Suprapubic skin (tissue), 4 donors: ENCODE data around the gene TMEM170B. TPM values are rescaled to one million over a fixed set of nuclear protein-coding genes. Genes with fewer than 3 reads are reported as not detected.

ENCODE experiments used
- DNase-seq, 2 donors: peaks; one replicate each; pipeline ENCODE4 v3.0.0-alpha.2; 2019; ENCODE audit warnings: low spot score in 2 of 2
- H3K27ac ChIP-seq: fragments of 200-600 bp; sonication (generic); one replicate; pipeline ENCODE4 v1.5.1; 2019
- H3K27me3 ChIP-seq: fragments of 200-600 bp; sonication (generic); one replicate; pipeline ENCODE4 v1.5.1; 2019
- H3K36me3 ChIP-seq: fragments of 200-600 bp; sonication (generic); one replicate; pipeline ENCODE4 v1.5.1; 2019
- H3K4me1 ChIP-seq: fragments of 200-600 bp; sonication (generic); one replicate; pipeline ENCODE4 v1.5.1; 2019
- H3K4me3 ChIP-seq: fragments of 200-600 bp; sonication (generic); one replicate; pipeline ENCODE4 v1.5.1; 2019; ENCODE audit warnings: mild to moderate bottlenecking
- H3K9me3 ChIP-seq: fragments of 200-600 bp; sonication (generic); one replicate; pipeline ENCODE4 v1.5.1; 2019
- EP300 ChIP-seq: sonication (generic); formaldehyde crosslinking; IDR thresholded peaks from one replicate; pipeline ENCODE4 v1.6.1; 2017; ENCODE audit warnings: antibody characterized with exemption
- POLR2A ChIP-seq, 2 donors: fragments of 450-650 bp; IDR thresholded peaks; one replicate each; pipeline ENCODE4 v1.6.1; 2017; ENCODE audit warnings: antibody characterized with exemption in 2 of 2, mild to moderate bottlenecking in 2 of 2, moderate library complexity in 2 of 2
- POLR2AphosphoS5 ChIP-seq, 3 donors: sonication (generic); formaldehyde crosslinking; IDR thresholded peaks; one replicate each; pipeline ENCODE4 v1.6.1; 2017; ENCODE audit warnings: antibody characterized with exemption in 3 of 3
- WGBS: methylation state at CpG from one replicate; pipeline ENCODE4 v1.1.5; 2018; 5-methylcytosine and 5-hydroxymethylcytosine counted together
- total RNA-seq, 4 donors: library from RNA; depleted of rRNA; stranded (reverse); fragments of >200 nt; gene quantifications; one replicate each; pipeline ENCODE4 v1.1.0, GENCODE V29; 2016
- TF ChIP-seq, protein P1 (sequence below), 2 donors: fragments of 200-600 bp in 1 of 2; fragments of 450-650 bp in 1 of 2; sonication (generic) in 1 of 2; IDR thresholded peaks; one replicate each; pipeline ENCODE4 v1.5.1; 2016 to 2019; ENCODE audit warnings: antibody characterized with exemption in 2 of 2, mild to moderate bottlenecking in 1 of 2, moderate library complexity in 1 of 2

Gene TMEM170B
- total RNA-seq, 4 donors from 2014 or later, result 1.1 to 1.7 (median 1.2) TPM

DNA sequence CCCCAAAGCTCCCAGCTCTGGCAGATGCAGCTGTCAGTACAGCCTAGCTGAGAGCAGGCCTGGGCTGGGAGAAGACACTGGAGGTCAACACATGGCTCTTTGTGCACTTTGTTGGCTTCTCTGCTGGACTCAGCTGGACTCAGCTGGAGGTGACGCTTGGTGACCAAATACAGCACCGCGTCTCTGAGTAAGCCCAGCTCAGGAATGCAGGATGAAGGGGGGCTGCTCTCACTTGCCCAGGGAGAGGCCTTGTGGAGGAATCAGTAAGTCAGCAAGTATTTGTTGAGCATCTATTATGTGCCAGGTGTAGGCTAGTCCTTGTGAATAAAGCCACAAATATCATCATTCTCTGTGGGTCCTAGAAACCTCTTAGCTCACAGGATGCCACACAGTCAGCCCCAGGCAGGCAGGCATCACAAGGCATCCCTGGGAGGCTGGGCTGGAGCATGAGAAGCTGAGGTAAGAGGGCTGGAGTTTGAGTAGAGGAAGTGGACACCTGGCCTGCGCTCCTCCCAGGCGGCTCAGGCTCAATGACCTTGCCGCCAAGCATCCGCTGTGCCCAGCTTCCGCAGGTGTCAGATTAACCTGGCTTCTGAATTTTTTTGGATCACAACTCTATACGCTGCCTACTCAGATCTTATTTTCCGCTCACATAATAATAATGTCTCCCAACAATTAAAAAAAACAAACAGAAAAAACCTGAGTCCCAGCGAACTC, 95.4 kb downstream of the TMEM170B start:
- Histone ChIP-seq H3K4me1 (no peaks in the 10 kb centered on the region), H3K36me3 (no peaks in the 10 kb centered on the region), H3K27ac (no peak overlapping the region), H3K27me3 (no peaks in the 10 kb centered on the region), H3K4me3 (no peak overlapping the region), H3K9me3 (no peaks in the 10 kb centered on the region)
- DNase-seq, result no peak
- WGBS, result 93% methylated on average over 11 of the region's 11 CpGs
- no peak for TF ChIP-seq POLR2A (IDR thresholded peaks at IDR 0.05)
- TF ChIP-seq EP300, result no peak
- no peak for TF ChIP-seq POLR2AphosphoS5 (IDR thresholded peaks at IDR 0.05)
- TF ChIP-seq, protein P1, sequence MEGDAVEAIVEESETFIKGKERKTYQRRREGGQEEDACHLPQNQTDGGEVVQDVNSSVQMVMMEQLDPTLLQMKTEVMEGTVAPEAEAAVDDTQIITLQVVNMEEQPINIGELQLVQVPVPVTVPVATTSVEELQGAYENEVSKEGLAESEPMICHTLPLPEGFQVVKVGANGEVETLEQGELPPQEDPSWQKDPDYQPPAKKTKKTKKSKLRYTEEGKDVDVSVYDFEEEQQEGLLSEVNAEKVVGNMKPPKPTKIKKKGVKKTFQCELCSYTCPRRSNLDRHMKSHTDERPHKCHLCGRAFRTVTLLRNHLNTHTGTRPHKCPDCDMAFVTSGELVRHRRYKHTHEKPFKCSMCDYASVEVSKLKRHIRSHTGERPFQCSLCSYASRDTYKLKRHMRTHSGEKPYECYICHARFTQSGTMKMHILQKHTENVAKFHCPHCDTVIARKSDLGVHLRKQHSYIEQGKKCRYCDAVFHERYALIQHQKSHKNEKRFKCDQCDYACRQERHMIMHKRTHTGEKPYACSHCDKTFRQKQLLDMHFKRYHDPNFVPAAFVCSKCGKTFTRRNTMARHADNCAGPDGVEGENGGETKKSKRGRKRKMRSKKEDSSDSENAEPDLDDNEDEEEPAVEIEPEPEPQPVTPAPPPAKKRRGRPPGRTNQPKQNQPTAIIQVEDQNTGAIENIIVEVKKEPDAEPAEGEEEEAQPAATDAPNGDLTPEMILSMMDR (IDR thresholded peaks at IDR 0.05), result no peak

Other genes starting within 250 kb of the TMEM170B start
- gene ADTRP, start 241.1 kb downstream of the TMEM170B start, total RNA-seq, result 10 to 100 TPM; 19.6 to 39.5 (median 26.2) TPM